Measurements from ENCODE around the gene MYLK. TPM values are rescaled to one million over a fixed set of nuclear protein-coding genes. Genes with fewer than 3 reads are reported as not detected.
"Not testable (repeated sequence)": the region's sequence is repeated elsewhere in the genome, so short reads cannot be mapped to it uniquely, and the experiment has no call there.

MYLK gene
- 69.6 and 78.1 TPM in 2 replicates for total RNA-seq

- peak; percentile 83 for DNase-seq
Observed at GRCh38 chr3:123884203-123884831, at the start of gene MYLK. MYLK (minus strand) TSS chr3:123884332; CDS start chr3:123793841, 90,491 bp downstream.

GRCh38 chr3:123930445-123930844 is 46.3 kb upstream of the MYLK start:
- DNase-seq = no peak

GRCh38 chr3:123929325-123929724 is 45.2 kb upstream of the MYLK start:
- no peak for DNase-seq

- no peak for DNase-seq
Observed at GRCh38 chr3:123926396-123926795, 42.3 kb upstream of the MYLK start.

- no peak for DNase-seq
Observed at GRCh38 chr3:123920868-123921267, 36.7 kb upstream of the MYLK start.

GRCh38 chr3:123920383-123920782 is 36.3 kb upstream of the MYLK start:
- DNase-seq = no peak

- no peak for DNase-seq
Observed at GRCh38 chr3:123919353-123919752, 35.2 kb upstream of the MYLK start.

- no peak for DNase-seq
Observed at GRCh38 chr3:123914829-123915228, 30.7 kb upstream of the MYLK start.

GRCh38 chr3:123909785-123910184 is 25.7 kb upstream of the MYLK start:
- DNase-seq = no peak

GRCh38 chr3:123907720-123908119 is 23.6 kb upstream of the MYLK start:
- DNase-seq = no peak

GRCh38 chr3:123899300-123899865 is 15.3 kb upstream of the MYLK start:
- no peak for DNase-seq

- no peak for DNase-seq
Observed at GRCh38 chr3:123893012-123893411, 8.9 kb upstream of the MYLK start.

- no peak for DNase-seq
Observed at GRCh38 chr3:123892195-123892594, 8.1 kb upstream of the MYLK start.

GRCh38 chr3:123890991-123891390 is 6.9 kb upstream of the MYLK start:
- DNase-seq = not testable (repeated sequence)

- not testable (repeated sequence) for DNase-seq
Observed at GRCh38 chr3:123890162-123890561, 6.0 kb upstream of the MYLK start.

- no peak for DNase-seq
Observed at GRCh38 chr3:123884993-123885392, 861 bp upstream of the MYLK start.

GRCh38 chr3:123883701-123884202 is 380 bp downstream of the MYLK start:
- DNase-seq = peak; percentile 9

- no peak for DNase-seq
Observed at GRCh38 chr3:123883111-123883510, 1.0 kb downstream of the MYLK start.

GRCh38 chr3:123881771-123882170 is 2.4 kb downstream of the MYLK start:
- no peak for DNase-seq

GRCh38 chr3:123880998-123881561 is 3.1 kb downstream of the MYLK start:
- DNase-seq = peak; percentile 76

- DNase-seq = no peak
Observed at GRCh38 chr3:123878807-123879206, 5.3 kb downstream of the MYLK start.

- DNase-seq = no peak
Observed at GRCh38 chr3:123877965-123878364, 6.2 kb downstream of the MYLK start.

GRCh38 chr3:123877466-123877865 is 6.7 kb downstream of the MYLK start:
- DNase-seq = no peak

GRCh38 chr3:123876858-123877257 is 7.3 kb downstream of the MYLK start:
- DNase-seq = no peak

Data from dermis blood vessel endothelial cell (primary cell).